Mammary epithelial cell (primary cell): ENCODE measurements around the gene IRF2.

Source experiments
- EZH2 ChIP-seq: IDR thresholded peaks from 2 replicates; pipeline ENCODE4 v1.6.1; 2012; ENCODE audit warnings: low read length, inconsistent platforms, borderline replicate concordance
- TF ChIP-seq, protein P1 (sequence below), 2 donors: IDR thresholded peaks in 1 of 2; conservative IDR thresholded peaks in 1 of 2; 2 replicates each; pipeline ENCODE4 v1.5.1; 2011 to 2012; ENCODE audit warnings: inconsistent platforms in 2 of 2, low read length in 2 of 2, mild to moderate bottlenecking in 2 of 2, control low read depth in 1 of 2, low read depth in 1 of 2; ENCODE audit not compliant: insufficient read depth in 1 of 2; ENCODE audit errors: extremely low read depth in 1 of 2

DNA sequence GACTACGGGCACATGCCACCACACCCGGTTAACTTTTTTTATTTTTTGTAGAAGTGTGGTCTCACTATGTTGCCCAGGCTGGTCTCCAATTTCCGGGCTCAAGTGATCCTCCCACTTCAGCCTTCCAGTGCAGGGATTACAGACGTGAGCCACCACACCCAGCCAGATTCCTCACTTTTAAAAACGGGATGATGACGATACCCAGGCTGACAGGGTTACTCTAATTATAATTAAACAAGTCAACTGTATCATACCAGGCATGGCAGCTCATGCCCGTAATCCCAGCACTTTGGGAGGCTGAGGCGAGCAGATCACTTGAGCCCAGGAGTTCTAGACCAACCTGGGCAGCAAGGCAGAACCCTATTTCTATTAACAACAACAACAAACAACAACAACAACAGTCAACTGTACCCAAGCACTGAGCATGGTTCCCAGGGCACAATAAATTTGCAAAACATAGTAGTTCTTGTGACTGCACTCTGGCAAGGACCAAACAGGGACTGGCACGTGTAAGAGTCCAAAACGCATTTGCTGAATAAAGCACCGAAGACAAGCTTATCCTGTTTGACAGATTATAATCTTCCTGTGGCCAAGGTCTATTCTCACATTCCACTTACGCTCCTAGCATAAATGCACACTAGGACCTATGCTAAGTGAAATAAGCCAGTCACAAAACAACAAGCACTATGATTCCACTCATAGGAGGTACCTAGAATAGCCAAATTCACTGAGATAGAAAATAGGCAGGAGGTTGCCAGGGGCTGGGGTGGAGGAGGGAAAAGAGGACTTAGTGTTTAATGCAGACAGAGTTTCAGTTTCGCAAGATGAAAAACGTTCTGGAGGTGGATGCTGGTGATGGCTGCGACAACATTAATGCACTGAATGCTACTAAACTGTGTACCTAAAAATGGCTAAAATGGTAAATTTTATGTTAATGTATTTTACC, 77.5 kb downstream of the IRF2 start:
- TF ChIP-seq, protein P1, sequence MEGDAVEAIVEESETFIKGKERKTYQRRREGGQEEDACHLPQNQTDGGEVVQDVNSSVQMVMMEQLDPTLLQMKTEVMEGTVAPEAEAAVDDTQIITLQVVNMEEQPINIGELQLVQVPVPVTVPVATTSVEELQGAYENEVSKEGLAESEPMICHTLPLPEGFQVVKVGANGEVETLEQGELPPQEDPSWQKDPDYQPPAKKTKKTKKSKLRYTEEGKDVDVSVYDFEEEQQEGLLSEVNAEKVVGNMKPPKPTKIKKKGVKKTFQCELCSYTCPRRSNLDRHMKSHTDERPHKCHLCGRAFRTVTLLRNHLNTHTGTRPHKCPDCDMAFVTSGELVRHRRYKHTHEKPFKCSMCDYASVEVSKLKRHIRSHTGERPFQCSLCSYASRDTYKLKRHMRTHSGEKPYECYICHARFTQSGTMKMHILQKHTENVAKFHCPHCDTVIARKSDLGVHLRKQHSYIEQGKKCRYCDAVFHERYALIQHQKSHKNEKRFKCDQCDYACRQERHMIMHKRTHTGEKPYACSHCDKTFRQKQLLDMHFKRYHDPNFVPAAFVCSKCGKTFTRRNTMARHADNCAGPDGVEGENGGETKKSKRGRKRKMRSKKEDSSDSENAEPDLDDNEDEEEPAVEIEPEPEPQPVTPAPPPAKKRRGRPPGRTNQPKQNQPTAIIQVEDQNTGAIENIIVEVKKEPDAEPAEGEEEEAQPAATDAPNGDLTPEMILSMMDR (conservative IDR thresholded peaks at IDR 0.05 in 1 of 2, IDR thresholded peaks at IDR 0.05 in 1 of 2; ENCODE audit: extremely low read depth in 1 of 2, insufficient read depth in 1 of 2, low read depth in 1 of 2, low read length in 2 of 2) = no peak
- TF ChIP-seq EZH2 = no peak
